HG02885 (cell line): ENCODE results near the gene CDCP1.
"Not testable (repeated sequence)": the region's sequence is repeated elsewhere in the genome, so short reads cannot be mapped to it uniquely, and the experiment has no call there.

Source experiments
- ATAC-seq: cut with Tn5 transposase; IDR thresholded peaks from one replicate; pipeline ENCODE4 v1.9.1; 2021; ENCODE audit warnings: mild to moderate bottlenecking; ENCODE audit not compliant: unreplicated experiment, poor library complexity

The CDCP1 gene

DNA sequence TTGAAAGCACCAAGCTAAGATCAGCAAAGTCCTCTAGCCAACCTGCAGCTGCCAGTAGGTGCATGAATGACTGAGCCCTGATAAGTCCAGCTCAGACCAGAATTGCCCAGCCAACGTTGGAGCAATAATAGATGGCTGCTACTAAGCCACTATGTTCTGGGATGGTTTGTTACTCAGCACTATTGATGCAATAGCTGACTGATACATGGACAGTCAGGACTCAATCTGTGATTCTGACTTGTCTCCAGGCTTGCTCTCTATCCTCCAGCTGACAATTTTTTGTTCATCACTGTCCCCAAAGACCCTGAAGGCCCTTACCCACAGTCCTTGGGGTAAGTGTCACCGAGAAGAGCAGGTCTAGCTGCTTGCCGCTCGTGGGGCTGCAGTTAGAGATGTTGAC, 55.3 kb downstream of the CDCP1 start:
- ATAC-seq: no peak

DNA sequence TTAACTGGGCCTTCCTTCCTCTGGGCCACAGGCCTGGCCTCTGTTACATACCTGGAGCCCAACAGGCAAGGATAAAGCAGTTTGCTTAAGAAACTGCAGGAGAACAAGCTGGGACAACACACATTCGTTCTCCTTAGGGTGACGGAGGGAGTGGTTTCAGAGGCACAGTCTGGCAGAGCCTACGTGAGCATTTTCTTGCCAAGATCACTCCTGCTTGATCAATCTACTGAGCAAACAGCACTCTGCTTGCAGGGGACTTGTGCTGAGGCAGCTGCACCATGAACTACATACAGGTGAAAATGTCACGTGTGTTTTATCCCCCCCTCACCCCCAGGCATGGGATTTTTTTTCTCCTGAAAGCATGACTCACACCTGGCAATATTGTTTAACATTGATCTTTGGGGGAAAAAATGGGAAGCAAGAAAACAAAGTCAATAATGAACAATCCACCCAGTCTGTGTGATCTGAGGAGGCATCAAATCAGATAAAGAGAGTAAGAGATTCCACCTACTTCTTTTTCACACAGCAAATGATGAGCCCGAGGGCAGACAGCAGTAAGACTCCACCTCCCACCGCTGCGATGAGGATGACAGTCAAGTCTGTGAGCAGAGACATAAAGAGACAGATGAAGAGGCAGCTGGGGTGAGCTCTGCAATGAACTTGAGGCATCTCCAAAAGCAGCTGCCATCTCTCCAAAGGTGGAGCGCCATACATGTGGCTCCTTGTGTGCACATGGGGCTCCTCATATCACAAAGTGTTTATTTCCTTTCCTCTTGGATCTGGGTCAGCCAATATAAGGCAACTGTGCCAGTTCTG, 57.4 kb downstream of the CDCP1 start:
- no peak for ATAC-seq

DNA sequence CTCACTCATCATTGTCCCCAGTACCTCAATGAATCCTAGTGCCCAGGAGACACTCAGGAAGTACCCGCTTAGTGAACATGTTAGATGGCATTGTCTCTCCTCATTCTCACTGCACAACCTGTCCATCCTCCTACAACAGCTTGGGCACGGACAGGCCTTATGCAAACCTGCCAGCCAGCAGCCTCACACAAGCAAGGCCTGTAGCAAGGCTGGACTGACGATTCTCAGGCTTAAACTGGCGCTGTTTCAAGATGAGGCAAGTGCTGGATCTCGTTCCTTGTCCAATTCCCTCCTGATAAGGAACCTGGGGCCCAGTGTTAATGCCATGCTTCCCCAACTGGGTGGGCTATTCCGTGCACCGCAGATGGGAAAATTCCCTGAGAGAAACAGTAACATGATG, 59.0 kb downstream of the CDCP1 start:
- ATAC-seq: no peak

DNA sequence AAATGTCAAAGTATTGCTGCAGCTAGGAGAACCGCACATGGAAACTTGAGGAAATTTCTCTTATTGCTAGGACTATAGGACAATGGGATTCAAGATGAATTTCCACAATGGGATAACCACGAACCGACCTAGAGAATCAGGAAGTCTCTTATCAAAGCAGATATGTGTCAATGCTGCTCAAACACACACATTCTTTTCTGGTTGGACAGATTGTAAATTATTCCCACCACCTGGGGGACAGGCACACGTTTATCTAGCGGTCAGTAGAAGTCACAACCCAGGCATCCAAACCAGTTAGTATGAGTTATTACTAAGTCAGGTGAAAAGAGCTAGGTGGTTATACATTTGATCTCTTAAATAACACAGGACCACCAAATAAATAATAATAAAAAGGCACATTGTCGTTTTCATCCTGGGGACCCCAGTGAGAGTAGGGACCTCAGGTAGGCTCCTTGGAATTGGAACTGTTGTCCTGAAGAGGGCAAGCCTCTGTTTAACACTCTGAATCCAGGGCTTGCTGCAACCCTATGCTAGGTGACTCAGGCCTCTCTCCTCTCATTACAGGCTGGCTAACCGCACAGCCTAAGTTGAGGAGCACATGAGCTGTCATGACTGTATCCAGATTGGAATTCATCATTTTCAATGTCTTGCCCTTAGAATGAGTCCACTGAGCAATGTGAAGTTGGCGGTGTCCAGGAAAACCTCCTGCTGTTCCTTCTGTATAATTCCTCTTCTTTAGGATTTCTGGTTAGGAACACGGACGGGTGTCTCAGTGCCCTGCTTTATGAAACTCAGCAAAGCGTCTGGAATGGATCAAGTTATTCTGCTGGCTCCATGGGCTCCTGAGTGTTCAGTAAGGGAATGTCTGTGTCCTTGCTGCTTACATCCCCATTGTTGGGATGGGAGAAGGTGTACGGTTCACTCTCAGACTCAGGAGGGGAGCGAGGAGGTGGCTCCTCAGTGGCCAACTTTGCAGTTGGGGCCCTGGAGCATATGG, 61.1 kb downstream of the CDCP1 start:
- no peak for ATAC-seq

DNA sequence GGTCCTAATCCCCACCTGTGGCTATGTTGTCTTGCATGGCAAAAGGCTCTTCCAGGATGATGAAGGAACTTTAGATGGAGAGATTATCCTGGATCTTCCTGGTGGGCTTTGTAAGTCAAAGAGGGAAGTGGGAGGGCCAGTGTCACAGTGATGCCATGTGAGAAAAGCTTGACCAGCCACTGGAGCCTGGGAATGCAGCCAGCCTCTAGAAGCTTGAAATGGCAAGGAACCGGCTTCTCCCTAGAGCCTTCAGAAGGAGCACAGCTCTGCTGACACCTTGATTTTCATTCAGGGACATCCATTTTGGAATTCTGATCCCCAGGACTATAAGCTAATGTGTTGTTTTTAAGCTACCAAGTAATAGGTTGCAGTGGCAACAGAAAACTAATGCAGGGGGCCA, 61.8 kb downstream of the CDCP1 start:
- ATAC-seq: no peak

DNA sequence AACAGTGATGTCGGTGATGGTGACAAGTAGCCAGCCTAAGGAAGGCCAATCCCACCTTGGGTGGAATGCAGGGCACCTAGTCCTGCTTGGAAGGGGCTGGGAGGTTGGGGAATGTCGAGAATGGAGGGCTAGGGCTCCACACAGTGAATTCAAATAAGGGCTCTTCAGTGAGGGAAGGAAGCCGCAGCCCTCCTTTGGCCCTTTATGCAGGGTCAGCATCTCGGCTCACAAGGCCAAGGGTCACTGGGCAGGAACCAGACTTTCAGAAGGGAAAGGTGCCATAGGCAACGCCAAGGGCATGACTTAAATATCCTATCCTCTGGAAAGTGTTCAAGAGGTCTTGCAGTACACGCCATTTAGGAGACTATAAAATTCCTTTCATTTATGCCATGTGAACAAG, 63.2 kb downstream of the CDCP1 start:
- ATAC-seq: no peak

DNA sequence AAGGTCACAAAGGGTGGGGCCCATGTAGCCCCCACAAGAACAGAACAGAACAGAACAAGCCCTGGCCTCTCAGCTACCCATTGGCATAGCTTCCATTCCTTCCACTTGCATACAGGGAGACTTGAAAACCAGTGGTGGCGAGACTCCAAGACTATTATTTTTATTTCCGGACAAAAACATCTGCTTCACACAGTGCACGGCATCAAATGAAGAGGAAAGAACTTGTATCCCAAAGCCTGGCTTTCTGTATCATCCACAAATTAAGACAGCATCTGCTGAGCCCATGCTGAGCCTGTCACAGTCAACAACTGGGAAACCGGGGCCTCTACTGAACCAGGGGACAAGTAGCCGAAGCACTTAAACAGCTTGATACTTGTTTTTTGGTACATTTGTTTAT, 64.0 kb downstream of the CDCP1 start:
- ATAC-seq: no peak

DNA sequence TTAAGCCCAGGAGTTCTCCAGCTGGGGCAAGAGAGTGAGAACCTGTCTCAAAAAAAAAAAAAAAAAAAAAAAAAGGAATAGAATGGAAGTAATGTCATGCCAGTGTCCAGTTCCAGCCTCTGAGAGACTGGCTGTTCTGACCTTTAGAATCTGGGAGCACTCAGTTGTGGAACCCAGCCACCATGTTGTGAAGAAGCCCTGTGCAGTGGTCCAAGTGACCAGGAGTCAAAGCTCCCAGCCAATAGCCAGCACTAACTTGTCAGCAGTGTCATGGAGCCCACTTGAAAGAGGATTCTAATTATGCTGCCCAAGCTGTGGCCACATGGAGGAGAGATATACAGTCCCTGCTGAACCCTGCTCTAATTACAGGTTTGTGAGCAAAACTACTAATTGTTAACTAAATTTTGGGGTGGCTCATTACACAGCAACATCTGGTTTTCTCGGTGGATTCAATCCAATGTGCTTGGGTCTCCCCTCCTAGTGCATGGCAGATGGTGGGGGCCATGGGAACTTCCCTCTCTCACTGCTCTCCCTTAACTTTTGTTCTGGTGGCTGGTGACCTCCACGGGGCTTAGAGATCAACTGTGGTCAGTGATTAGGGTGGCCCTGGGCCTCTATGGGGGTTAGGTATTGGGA, 64.6 kb downstream of the CDCP1 start:
- ATAC-seq: no peak

DNA sequence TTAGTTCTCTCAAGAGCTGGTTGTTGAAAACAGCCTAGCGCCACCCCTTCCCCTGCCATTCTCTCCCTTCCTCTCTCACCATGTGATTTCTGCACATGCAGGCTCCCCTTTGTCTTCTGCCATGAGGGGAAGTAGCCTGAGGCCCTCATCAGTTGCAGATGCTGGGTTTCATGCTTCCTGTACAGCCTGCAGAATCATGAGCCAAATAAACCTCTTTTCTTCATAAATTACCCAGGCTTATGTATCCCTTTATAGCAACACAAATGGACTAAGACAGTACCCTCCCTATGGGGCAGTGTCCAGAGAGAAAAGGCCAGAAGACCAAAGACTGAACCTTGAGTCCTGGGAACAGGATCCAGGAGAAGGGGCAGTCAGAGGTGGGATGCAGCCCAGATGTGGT, 65.4 kb downstream of the CDCP1 start:
- no peak for ATAC-seq

DNA sequence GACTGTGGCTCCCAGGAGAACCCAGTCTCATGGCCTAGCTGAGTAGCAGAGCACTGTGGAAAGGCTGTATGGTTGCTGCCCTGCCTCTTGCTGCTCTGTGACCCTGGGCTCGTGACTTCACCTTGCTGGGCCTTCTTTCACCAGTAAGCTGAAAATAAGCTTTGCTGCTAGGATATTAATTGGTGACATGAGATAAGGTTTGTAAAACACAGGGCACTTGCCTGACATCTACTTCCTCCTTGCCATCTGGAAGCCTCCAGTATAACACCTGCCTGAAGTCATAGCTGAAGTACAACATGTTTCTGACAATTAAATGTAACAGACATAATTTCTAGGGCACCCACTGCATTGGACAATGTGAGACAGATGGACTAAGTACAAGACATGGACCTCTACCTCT, 66.5 kb downstream of the CDCP1 start:
- no peak for ATAC-seq

DNA sequence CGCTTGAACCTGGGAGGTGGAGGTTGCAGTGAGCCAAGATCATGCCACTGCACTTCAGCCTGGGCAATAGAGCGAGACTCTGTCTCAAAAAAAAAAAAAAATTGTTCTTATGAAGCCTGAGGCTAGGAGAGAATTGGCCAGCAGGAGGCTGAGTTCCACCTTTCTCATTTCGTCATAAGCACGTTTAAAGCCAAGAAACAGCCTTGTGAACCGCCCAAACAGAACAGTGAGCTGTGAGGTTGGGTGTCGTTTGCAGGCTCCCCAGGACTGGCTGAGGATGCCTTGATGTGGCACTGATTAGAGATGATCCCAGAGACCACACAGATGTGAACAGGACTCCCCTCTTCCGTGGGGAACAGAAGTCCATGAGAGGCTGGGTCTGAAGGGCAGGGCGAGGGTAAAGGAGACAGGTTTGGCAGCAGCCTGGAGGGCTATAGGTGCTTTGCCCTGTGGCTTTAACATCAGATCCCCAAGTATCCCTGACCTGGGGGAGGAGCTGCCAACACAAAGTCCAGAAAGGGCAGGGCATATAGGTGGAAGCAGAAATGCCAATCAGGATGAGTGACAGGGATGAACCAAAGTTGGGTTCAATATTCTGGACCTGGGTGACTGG, 67.2 kb downstream of the CDCP1 start:
- ATAC-seq: no peak

DNA sequence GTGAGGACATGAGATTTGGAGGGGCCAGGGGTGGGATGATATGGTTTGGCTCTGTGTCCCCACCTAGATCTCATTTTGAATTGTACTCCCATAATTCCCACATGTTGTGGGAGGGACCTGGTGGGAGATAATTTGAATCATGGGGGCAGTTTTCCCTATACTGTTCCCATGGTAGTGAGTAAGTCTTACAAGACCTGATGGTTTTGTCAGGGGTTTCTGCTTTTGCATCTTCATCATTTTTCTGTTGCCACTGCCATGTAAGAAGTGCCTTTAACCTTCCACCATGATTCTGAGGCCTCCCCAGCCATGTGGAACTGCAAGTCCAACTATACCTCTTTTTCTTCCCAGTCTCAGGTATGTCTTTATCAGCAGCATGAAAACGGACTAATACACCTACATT, 67.9 kb downstream of the CDCP1 start:
- ATAC-seq: not testable (repeated sequence)

DNA sequence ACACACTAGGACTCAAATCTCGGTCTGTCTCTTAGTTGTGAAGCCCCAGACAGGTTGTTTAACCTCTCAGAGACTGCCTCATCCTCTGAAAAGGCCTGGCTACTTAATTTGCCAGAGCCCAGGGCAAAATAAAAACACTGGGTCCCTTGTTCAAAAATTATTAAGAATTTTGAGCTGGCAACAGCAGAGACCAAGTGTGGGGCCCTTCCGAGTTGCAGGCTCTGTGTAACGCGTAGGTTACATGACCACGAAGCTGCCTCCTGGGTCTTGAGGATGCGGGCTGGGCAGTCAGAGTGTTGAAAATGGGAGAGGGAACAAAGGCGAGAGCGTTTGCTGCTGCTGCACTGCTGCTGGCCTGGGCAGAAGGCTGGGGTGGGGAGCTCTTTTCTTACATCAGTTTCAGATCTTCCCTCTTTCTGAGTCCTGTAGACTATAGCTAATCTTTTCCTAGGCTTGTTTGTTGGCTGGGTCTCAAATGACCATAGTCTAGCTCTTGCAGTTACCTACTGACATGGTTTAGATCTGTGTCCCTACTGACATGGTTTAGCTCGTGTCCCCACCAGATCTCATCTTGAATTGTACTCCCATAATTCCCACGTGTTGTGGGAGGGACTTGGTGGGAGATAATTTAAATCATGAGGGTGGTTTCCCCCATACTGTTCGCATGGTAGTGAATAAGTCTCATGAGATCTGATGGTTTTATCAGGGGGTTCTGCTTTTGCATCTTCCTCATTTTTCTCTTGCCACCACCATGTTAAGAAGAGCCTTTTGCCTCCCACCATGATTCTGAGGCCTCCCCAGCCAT, 70.2 kb downstream of the CDCP1 start:
- no peak for ATAC-seq

DNA sequence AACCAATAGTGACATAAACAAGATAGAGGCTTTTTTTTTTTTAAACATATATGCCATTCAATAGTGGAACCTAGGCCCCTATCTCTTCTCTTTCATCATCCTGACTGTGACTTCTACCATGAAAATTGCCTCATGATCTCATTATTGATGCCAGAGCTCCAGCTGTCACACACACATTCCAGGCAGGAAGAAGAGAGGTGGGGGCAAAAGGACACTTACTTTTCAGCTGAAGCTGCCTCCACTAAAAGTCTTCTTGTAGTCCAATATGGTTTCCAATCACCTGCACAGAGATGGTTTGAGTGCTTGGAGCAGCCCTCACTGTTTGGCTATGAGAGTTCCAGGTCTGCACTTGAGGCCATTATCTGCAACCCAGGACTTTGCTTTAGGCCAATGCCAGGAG, 75.1 kb downstream of the CDCP1 start:
- no peak for ATAC-seq

DNA sequence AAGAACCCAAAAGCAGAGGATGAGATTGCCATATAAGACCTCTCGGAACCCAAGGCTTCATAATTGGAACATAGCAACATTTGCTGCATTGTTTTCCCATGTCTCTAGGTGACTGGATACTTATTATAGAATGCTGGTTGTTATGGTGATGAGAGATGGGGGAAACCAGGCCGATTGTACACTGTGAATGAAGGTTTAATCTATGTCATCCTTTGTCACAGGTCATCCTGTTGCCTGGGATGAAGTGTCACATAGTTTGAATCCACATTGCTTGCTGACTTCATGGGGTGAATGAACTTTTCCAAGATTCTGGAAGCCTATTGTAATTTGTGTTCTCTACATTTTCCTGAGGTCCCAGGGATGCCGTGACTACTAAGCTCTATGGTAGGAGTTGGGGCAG, 78.2 kb downstream of the CDCP1 start:
- no peak for ATAC-seq

DNA sequence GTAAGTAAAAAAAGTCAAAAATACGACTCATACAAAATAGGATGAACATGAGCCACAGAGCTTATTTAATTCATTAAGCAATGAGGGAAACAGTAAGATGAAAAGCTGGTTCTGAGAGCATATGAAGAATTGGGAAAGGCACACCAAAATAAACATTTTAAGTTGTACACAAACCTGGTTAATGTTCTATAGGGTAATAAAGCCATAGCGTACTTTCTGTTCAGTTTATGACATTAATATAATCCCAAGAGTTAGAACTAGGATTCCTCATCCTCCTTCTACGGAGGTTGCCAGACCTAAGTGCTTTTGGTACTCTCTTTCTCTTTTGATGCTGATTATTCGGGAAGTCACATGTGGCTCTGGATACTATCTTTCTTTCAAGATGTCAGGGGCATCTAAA, 78.7 kb downstream of the CDCP1 start:
- ATAC-seq: no peak

DNA sequence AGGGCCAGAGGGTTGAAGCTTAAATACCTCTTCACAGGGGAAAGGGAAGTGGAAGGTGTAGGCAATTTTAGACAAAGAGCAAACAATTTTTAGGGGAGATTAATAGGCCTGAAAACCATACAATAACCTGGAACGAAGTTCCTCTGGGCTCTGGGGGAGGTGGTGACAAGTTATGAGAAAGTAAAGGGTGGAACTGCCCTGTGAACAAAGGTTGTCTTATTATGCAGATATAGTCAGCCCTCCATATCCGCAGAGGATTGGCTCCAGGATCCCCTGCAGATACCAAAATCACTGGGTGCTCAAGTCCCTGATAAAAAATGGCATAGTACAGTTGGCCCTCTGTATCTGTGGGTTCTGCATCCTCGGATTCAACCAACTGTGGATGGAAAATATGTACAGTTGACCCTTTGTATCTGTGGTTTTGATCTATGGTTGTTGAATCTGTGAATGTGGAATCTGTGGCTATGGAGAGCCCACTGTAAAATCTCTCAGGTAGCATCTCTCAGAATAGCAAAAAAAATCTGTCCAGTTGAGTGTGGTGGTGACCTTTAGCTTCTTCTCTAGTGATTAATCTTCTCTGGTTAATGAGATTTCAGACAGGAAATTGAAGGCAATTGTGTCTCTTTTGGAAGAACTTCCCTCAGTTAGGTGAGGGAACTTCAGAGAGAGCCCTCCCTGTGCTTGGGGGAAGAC, 79.9 kb downstream of the CDCP1 start:
- no peak for ATAC-seq

DNA sequence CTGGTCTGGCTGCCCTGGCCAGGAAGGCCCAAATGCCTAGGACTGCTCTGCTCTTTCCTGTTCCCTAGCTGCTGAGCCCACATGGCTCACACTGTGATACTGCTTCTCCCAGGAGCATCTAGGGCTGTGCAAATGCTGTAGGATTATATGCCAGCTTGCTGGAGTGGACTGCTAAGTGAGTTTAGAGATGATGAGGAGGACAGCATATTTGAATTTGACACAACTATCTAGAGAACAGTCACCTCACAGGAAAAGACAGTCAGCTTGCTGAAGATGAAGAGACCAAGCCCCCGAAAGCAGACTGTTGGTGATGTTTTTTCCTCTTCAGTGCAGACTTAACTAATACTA, 80.8 kb downstream of the CDCP1 start:
- no peak for ATAC-seq
